Measurements from ENCODE around the gene FRMD4A.

The FRMD4A gene

GRCh38 chr10:14017467-14017866 lies 313.3 kb downstream of the FRMD4A start:
- DNase-seq (ENCODE audit: low spot score), result no peak

- no peak for DNase-seq (ENCODE audit: low spot score)
These were observed 313.8 kb downstream of the FRMD4A start for GRCh38 chr10:14016931-14017333.

- DNase-seq (ENCODE audit: low spot score), result no peak
These were observed 314.6 kb downstream of the FRMD4A start for GRCh38 chr10:14016011-14016536.

DNA sequence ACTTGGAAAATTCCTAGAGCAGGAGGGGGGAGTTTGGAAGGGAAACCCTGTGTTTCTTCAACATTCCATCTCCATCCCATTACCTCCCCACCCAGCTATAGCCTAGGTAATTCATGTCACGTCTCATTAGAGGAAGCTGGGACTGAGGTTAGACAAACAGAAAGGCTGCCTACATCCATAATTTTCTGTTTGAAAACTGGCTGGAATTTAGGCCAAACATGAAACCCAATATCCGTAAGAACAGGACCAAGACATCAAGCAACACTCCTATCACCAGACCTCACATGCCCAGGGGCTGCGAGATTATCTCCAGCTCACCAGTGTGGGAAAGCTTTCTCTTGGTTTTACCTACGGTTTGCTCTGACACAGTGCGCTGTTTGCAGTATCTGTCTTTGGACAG lies 316.3 kb downstream of the FRMD4A start:
- DNase-seq (ENCODE audit: low spot score), result no peak

DNA sequence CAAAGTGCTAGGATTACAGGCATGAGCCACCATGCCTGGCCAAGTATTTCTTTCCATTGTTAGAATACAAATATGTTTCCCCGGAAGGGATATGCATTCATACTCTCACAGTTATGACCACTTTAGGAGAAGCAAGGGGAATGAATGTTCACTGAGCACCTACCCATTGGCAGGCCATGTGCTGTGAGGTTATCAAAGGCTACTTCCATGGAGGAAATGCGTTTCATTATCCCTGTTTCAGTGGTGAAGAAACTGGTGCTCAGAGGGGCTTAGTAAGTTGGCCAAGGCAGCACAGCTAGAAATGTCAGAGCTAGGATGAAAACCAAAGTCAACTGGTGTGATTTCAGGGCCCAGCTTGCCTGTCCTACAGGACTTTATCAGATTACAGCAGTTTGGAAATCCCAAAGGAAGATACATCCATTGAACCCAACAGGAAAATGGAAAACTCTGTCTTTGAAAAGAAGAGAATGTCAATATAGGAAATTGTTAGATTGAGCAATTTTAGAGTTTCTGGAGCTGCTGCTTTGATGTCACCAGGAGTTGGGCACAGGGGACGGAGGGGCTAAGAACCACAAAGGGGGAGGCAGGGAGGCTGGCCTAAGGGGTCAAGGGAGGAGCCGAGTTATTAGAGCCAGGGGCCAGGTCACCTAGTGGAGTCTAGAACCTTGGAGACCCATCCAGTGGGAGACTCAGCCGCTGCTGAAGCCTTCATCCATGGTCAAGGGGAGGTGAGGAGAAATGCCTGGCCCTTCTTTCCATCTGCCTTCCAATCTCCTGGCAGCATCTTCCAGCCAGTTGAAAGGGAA lies 319.8 kb downstream of the FRMD4A start:
- DNase-seq (ENCODE audit: low spot score), result no peak

GRCh38 chr10:14010101-14010558 lies 320.6 kb downstream of the FRMD4A start:
- no peak for DNase-seq (ENCODE audit: low spot score)

- DNase-seq (ENCODE audit: low spot score), result no peak
These were observed 321.2 kb downstream of the FRMD4A start for GRCh38 chr10:14009371-14010100.

- no peak for DNase-seq (ENCODE audit: low spot score)
These were observed 322.0 kb downstream of the FRMD4A start for GRCh38 chr10:14008740-14009080.

DNA sequence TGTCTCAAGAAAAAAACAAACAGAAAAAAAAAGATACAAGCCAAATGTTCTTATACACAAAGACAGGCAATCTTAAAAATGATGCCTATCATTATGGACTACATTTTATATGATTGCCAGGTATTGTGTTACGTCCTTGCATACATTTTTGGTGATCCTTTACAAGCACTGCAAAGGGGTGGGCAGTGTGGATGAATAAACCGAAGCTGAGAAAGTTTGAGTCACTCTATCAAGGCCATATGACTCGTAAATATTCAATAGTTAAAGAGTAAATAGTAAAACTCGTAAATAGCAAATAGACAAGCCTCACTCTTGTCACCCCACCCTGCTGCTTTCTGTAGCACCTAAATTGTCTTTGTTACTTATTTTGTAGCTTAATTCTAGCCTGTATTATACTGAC lies 326.2 kb downstream of the FRMD4A start:
- no peak for DNase-seq (ENCODE audit: low spot score)

- no peak for DNase-seq (ENCODE audit: low spot score)
These were observed 327.1 kb downstream of the FRMD4A start for GRCh38 chr10:14003517-14004184.

GRCh38 chr10:14001298-14002040 lies 329.3 kb downstream of the FRMD4A start:
- DNase-seq (ENCODE audit: low spot score), result no peak

DNA sequence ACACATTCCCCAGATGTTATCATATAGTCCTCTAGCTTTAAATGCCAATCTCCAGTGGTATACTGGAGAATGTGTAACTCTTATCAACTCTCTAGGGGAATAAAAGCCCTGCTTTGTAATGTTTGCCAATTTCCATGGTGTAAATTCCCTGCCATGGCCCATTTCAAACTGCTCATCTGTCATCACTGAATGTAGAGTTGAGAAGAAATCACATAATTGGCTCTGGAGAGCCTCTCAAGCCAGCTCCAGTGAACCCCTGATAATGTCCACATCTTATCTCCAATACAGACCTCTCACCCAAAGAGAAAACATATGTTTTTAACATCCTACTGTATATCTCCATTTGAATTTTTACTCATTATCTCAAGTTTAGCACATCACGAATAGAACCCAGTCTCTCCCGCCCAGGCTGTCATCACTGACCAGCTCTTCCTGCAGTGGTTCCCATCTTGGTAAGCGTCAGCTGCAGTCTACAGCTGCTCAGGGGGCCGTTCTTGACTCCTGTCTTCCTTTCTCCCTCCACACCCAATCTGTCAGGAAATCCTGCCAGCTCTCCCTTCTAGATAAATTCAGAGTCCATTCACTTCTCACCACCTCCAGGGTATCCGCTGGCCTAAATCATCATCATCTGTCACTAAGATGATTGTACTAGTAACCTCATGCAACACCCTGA lies 332.4 kb downstream of the FRMD4A start:
- DNase-seq (ENCODE audit: low spot score), result no peak

- DNase-seq (ENCODE audit: low spot score), result no peak
These were observed 333.1 kb downstream of the FRMD4A start for GRCh38 chr10:13997650-13998049.

GRCh38 chr10:13994932-13995331 lies 335.8 kb downstream of the FRMD4A start:
- DNase-seq (ENCODE audit: low spot score), result no peak

DNA sequence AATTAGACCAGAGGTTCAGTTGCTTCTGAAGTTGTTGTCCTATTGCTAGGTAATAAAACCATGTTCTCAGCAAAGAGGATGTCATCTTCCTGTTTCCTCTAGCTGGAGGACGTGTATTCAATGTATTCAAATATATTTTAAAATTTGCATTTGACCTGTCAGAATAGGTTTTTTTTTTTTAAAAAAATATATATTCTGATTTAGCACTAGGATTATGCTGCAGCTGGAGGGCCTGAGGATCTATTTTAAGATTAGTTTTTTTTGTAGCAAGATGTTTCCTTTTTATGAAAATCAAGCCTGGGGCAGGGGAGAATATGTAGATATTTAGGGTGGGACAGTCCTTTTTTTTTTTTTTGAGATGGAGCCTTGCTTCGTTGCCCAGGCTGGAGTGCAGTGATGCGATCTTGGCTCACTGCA lies 337.0 kb downstream of the FRMD4A start:
- DNase-seq (ENCODE audit: low spot score), result no peak

DNA sequence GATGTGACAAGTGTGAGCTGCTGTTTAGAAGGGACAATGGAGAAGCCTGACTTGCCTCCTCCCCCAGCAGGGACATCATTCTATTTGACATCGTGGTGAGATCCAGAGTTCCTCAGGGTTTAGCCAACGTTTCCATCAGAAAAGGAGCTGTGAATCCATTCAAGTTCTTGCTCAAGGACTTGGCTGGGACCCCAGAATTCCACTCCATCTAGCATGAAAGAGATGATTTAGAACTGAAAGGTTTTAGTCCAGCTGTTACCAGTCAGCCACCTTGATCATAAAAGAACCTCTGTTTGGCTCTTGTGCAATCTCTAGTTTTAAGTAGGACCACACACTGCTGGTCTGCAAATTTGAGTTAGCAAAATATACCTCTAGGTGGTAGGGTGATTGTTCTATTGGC lies 337.6 kb downstream of the FRMD4A start:
- DNase-seq (ENCODE audit: low spot score), result no peak

DNA sequence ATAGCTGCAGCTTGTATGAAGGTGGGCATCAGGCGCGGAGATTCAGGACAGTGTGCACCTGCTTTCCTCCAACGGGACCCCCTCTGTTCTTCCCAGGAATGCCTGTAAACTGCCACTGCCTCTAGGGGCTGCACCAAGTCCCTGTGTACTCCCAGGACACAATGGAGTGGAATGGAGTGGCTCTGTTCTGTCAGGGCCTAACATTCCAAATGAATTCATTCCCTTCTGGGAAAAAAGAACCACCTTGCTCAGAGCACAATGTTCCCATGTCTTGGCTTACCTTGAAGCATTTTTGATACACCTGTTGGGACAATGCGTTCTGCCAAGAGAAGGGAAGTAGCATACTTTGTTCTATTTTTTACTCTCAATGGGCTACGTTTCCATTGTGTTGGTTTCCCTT lies 339.4 kb downstream of the FRMD4A start:
- DNase-seq (ENCODE audit: low spot score), result no peak

DNA sequence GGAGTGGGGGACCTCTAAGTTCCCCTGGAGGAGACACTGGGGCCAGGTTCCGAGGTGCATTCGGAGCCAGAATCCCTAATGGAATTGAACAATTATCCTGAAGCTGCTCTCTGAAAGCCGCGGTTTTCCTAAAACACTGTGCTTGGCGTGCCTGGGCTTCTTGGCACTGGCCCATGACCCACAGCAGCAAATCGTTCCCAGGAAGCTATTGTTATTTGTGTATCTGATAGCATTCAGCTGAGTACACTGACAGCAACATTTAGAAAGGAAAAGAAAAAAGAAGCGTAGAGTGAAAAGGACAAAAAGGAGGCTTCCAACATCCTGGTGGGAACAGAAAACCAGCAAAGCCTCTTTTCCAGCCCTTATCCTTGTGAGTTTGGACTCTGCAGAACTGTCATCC lies 339.8 kb downstream of the FRMD4A start:
- no peak for DNase-seq (ENCODE audit: low spot score)

- DNase-seq (ENCODE audit: low spot score), result no peak
These were observed 340.3 kb downstream of the FRMD4A start for GRCh38 chr10:13990392-13990805.

- no peak for DNase-seq (ENCODE audit: low spot score)
These were observed 341.1 kb downstream of the FRMD4A start for GRCh38 chr10:13989616-13990015.

- DNase-seq (ENCODE audit: low spot score), result no peak
These were observed 343.3 kb downstream of the FRMD4A start for GRCh38 chr10:13987446-13987845.

All from HuH-7.5 (cell line).